Measurements from ENCODE around the gene TMEM175. TPM values are rescaled to one million over a fixed set of nuclear protein-coding genes. Genes with fewer than 3 reads are reported as not detected.

The TMEM175 gene
- total and polyA plus RNA-seq, 9 of the 15 experiments (the other 6 are each of a cell fraction or from before 2014, with no cell fraction given): 0.13 to 30.9 (median 9.4) TPM

GRCh38 chr4:891747-892146 lies 40.5 kb upstream of the TMEM175 start (continued):
- no peak for TF ChIP-seq AFF4 (CRISPR knock-in tag; IDR thresholded peaks at IDR 0.05)
- peak in 2 of 3 experiments; percentile 41 to 72 for TF ChIP-seq YY1 (IDR thresholded peaks at IDR 0.05; ENCODE audit: borderline replicate concordance in 1 of 3, control insufficient read depth in 1 of 3, extremely low read depth in 1 of 3, insufficient read depth in 3 of 3, insufficient read length in 1 of 3, insufficient replicate concordance in 2 of 3, low read depth in 1 of 3, low read length in 2 of 3)
- TF ChIP-seq MBD1 (CRISPR knock-in tag; IDR thresholded peaks at IDR 0.05): no peak
- 0 out of 2 replicates have a peak, but pooled peaks have one; percentile 16 for TF ChIP-seq SMC3 (conservative IDR thresholded peaks at IDR 0.05; ENCODE audit: insufficient read depth, low read depth, low read length)

Data from K562 (cell line).